ENCODE data around the gene MUC13.

The MUC13 gene

GRCh38 chr3:124966521-124967445 lies 32.2 kb upstream of the MUC13 start:
- DNase-seq, result no peak
- Histone ChIP-seq H3K27me3 (replicated peaks) (no peaks in the 10 kb centered on the region), H3K4me3 (ENCODE audit: low read depth, low read length) (no peak overlapping the region), H3K36me3 (replicated peaks) (peaks cover 27% of the 10 kb centered on the region), H3K27ac (no peak overlapping the region)
- in situ Hi-C loops (cut with HindIII; ENCODE audit: low pct_ligation_motif_present, low sequenced_read_pairs), result no loop called here
- TF ChIP-seq CTCF (IDR thresholded peaks at IDR 0.05; ENCODE audit: low read depth, low read length, missing control alignments), result no peak

GRCh38 chr3:124965413-124965812 lies 30.9 kb upstream of the MUC13 start:
- DNase-seq, result no peak
- in situ Hi-C loops (cut with HindIII; ENCODE audit: low pct_ligation_motif_present, low sequenced_read_pairs), result no loop called here

GRCh38 chr3:124964387-124964786 lies 29.8 kb upstream of the MUC13 start:
- in situ Hi-C loops (cut with HindIII; ENCODE audit: low pct_ligation_motif_present, low sequenced_read_pairs), result no loop called here
- Histone ChIP-seq H3K36me3 (replicated peaks) (peaks cover 16% of the 10 kb centered on the region), H3K4me3 (ENCODE audit: low read depth, low read length) (no peak overlapping the region), H3K27me3 (replicated peaks) (no peaks in the 10 kb centered on the region), H3K27ac (no peak overlapping the region)
- TF ChIP-seq CTCF (IDR thresholded peaks at IDR 0.05; ENCODE audit: low read depth, low read length, missing control alignments), result no peak
- peak; percentile 42 for DNase-seq

More at GRCh38 chr3:124965413-124965812, 30.9 kb upstream of the MUC13 start:
- peaks cover 25% of the 10 kb centered on the region for H3K36me3 ChIP-seq (replicated peaks)
- no peaks in the 10 kb centered on the region for H3K27me3 ChIP-seq (replicated peaks)
- no peak for TF ChIP-seq CTCF (IDR thresholded peaks at IDR 0.05; ENCODE audit: low read depth, low read length, missing control alignments)
- no peak overlapping the region for H3K27ac ChIP-seq
- no peak overlapping the region for H3K4me3 ChIP-seq (ENCODE audit: low read depth, low read length)

- in situ Hi-C loops (cut with HindIII; ENCODE audit: low pct_ligation_motif_present, low sequenced_read_pairs), result no loop called here
- no peaks in the 10 kb centered on the region for H3K27me3 ChIP-seq (replicated peaks)
- DNase-seq, result no peak
- TF ChIP-seq CTCF (IDR thresholded peaks at IDR 0.05; ENCODE audit: low read depth, low read length, missing control alignments), result no peak
- H3K27ac ChIP-seq, result no peak overlapping the region
- H3K4me3 ChIP-seq (ENCODE audit: low read depth, low read length), result no peak overlapping the region
- peaks cover 10% of the 10 kb centered on the region for H3K36me3 ChIP-seq (replicated peaks)
Observed at GRCh38 chr3:124963755-124964154, 29.2 kb upstream of the MUC13 start.

GRCh38 chr3:124962403-124962940 lies 27.9 kb upstream of the MUC13 start:
- Histone ChIP-seq H3K36me3 (replicated peaks) (no peaks in the 10 kb centered on the region), H3K27me3 (replicated peaks) (no peaks in the 10 kb centered on the region), H3K27ac (no peak overlapping the region), H3K4me3 (ENCODE audit: low read depth, low read length) (no peak overlapping the region)
- TF ChIP-seq CTCF (IDR thresholded peaks at IDR 0.05; ENCODE audit: low read depth, low read length, missing control alignments), result no peak
- in situ Hi-C loops (cut with HindIII; ENCODE audit: low pct_ligation_motif_present, low sequenced_read_pairs), result no loop called here
- DNase-seq, result no peak
